Activated CD8-positive, alpha-beta memory T cell treated with anti-CD3 and anti-CD28 coated beads, Interleukin-2, amount 10 ng/mL, durations not matched to agents 7 days and 5 days (primary cell): Measurements from ENCODE around the gene IL10. TPM values are rescaled to one million over a fixed set of nuclear protein-coding genes. Genes with fewer than 3 reads are reported as not detected.

Source experiments
- ATAC-seq: fragments of 150-1000 bp; cut with Tn5 transposase; one replicate; pipeline ENCODE4 v1.10.0; 2021; ENCODE audit warnings: moderate library complexity
- CTCF ChIA-PET: fragments of 350-600 bp; sonication (Branson Sonifier 250); formaldehyde crosslinking; loops from one replicate; lab custom pipeline; 2021; ENCODE audit warnings: antibody characterized with exemption; lab: Charles Lee
- DNase-seq: peaks from one replicate; pipeline ENCODE4 v3.0.0-alpha.2; 2020
- H3K27ac Mint-ChIP-seq: one replicate; pipeline ENCODE4 v1.8.0; 2021; ENCODE audit warnings: mild to moderate bottlenecking, mixed read lengths
- H3K27me3 Mint-ChIP-seq: one replicate; pipeline ENCODE4 v1.8.0; 2021; ENCODE audit warnings: mixed read lengths
- H3K36me3 Mint-ChIP-seq: one replicate; pipeline ENCODE4 v1.8.0; 2021; ENCODE audit warnings: mild to moderate bottlenecking, mixed read lengths
- H3K4me1 Mint-ChIP-seq: one replicate; pipeline ENCODE4 v1.8.0; 2021; ENCODE audit warnings: mixed read lengths
- H3K4me3 Mint-ChIP-seq: one replicate; pipeline ENCODE4 v1.8.0; 2021; ENCODE audit warnings: mild to moderate bottlenecking, moderate library complexity, mixed read lengths
- H3K9me3 Mint-ChIP-seq: one replicate; pipeline ENCODE4 v1.8.0; 2022; ENCODE audit warnings: low read depth, mixed read lengths
- total RNA-seq, 2 experiments: library from RNA; stranded (reverse); gene quantifications; one replicate each; pipeline ENCODE4 v1.2.3, GENCODE V29; 2021

IL10 gene
- total RNA-seq, 2 experiments from 2014 or later, result not detected

- no peaks in the 10 kb centered on the region for H3K27me3 Mint-ChIP-seq
- CTCF ChIA-PET, result interaction anchor here (0.9 to 21.9 kb wide), 11 partner anchors 8 to 198 kb away, joined by 3 to 488 read pairs (median 4); no protein-coding TSS in a partner anchor
- no peak for DNase-seq
- H3K4me1 Mint-ChIP-seq, result peaks cover 55% of the 10 kb centered on the region
- no peak for ATAC-seq
- no peak overlapping the region for H3K4me3 Mint-ChIP-seq
- no peaks in the 10 kb centered on the region for H3K36me3 Mint-ChIP-seq
- H3K27ac Mint-ChIP-seq, result no peak overlapping the region
- H3K9me3 Mint-ChIP-seq, result no peaks in the 10 kb centered on the region
Observed at GRCh38 chr1:206722751-206723461, 49.4 kb downstream of the IL10 start.

GRCh38 chr1:206721454-206721853, 50.8 kb downstream of the IL10 start:
- no peaks in the 10 kb centered on the region for H3K27me3 Mint-ChIP-seq
- peaks cover 63% of the 10 kb centered on the region for H3K4me1 Mint-ChIP-seq
- CTCF ChIA-PET, result interaction anchor here (0.9 to 21.9 kb wide), 4 partner anchors 9 to 83 kb away, joined by 4 to 488 read pairs (median 4); no protein-coding TSS in a partner anchor
- no peaks in the 10 kb centered on the region for H3K36me3 Mint-ChIP-seq
- ATAC-seq (no peak), DNase-seq (no peak)
- H3K27ac Mint-ChIP-seq, result no peak overlapping the region
- H3K4me3 Mint-ChIP-seq, result no peak overlapping the region
- no peaks in the 10 kb centered on the region for H3K9me3 Mint-ChIP-seq

GRCh38 chr1:206719169-206719839, 53.0 kb downstream of the IL10 start:
- ATAC-seq, result no peak
- Mint-ChIP-seq H3K27ac (no peak overlapping the region), H3K4me1 (peaks cover 67% of the 10 kb centered on the region), H3K36me3 (no peaks in the 10 kb centered on the region), H3K4me3 (no peak overlapping the region), H3K9me3 (no peaks in the 10 kb centered on the region), H3K27me3 (no peaks in the 10 kb centered on the region)
- no peak for DNase-seq
- CTCF ChIA-PET, result interaction anchor here (0.6 to 21.9 kb wide), 11 partner anchors 15 to 1546 kb away, joined by 3 to 488 read pairs (median 3); partner anchors contain the start of gene EIF2D

GRCh38 chr1:206717674-206717989, 54.7 kb downstream of the IL10 start:
- CTCF ChIA-PET, result interaction anchor here (1.0 to 21.9 kb wide), 5 partner anchors 9 to 195 kb away, joined by 3 to 488 read pairs (median 8); partner anchors contain the start of gene DYRK3
- H3K4me1 Mint-ChIP-seq, result peaks cover 79% of the 10 kb centered on the region
- ATAC-seq, result peak; percentile 34
- H3K27ac Mint-ChIP-seq, result peak overlapping the region; percentile 82
- no peaks in the 10 kb centered on the region for H3K27me3 Mint-ChIP-seq
- H3K9me3 Mint-ChIP-seq, result no peaks in the 10 kb centered on the region
- H3K36me3 Mint-ChIP-seq, result no peaks in the 10 kb centered on the region
- peak overlapping the region; percentile 13 for H3K4me3 Mint-ChIP-seq
- no peak for DNase-seq

Other genes with a start within 250 kb of the IL10 start
- 10 to 100 TPM; 51.7 to 68.4 TPM for gene EIF2D, start 160.0 kb downstream of the IL10 start, total RNA-seq
- 10 to 100 TPM in 1 of 2 experiments, 1 to 10 TPM in 1; 9.5 to 12.7 TPM for gene DYRK3, start 137.0 kb downstream of the IL10 start, total RNA-seq
- gene MAPKAPK2, start 87.6 kb downstream of the IL10 start, total RNA-seq, result 10 to 100 TPM; 85.7 to 93.8 TPM
- not detected for gene IL19, start 1.7 kb downstream of the IL10 start, total RNA-seq
- gene IL20, start 93.1 kb upstream of the IL10 start, total RNA-seq, result not detected
- gene IL24, start 124.9 kb upstream of the IL10 start, total RNA-seq, result not detected
- gene FCMR, start 149.4 kb upstream of the IL10 start, total RNA-seq, result 10 to 100 TPM; 33.0 to 37.2 TPM
- gene PIGR, start 174.0 kb upstream of the IL10 start, total RNA-seq, result under 1 TPM; 0.06 to 0.07 TPM
- not detected for gene FCAMR, start 198.0 kb upstream of the IL10 start, total RNA-seq